Thoracic aorta (tissue), 2 donors: ENCODE results near the gene ARFGAP1. TPM values are rescaled to one million over a fixed set of nuclear protein-coding genes. Genes with fewer than 3 reads are reported as not detected.

Experiments
- ATAC-seq: fragments of 150-250 bp; one replicate; pipeline ENCODE4 v1.8.0; 2017; ENCODE audit warnings: low read depth; ENCODE audit not compliant: insufficient number of reproducible peaks, low FRiP score
- DNase-seq: peaks from one replicate; pipeline ENCODE4 v3.0.0-alpha.2; 2020; ENCODE audit warnings: low spot score
- H3K27ac ChIP-seq, 2 donors: fragments of 200-600 bp; sonication (generic); 1 replicate in 1 of 2; 2 replicates in 1 of 2; pipeline ENCODE4 v1.5.1; 2016; ENCODE audit warnings: mild to moderate bottlenecking in 2 of 2, moderate library complexity in 2 of 2
- H3K27me3 ChIP-seq: fragments of 200-600 bp; sonication (generic); replicated peaks from 2 replicates; pipeline ENCODE4 v1.6.0; 2016; ENCODE audit warnings: mild to moderate bottlenecking; ENCODE audit not compliant: insufficient read depth
- H3K36me3 ChIP-seq: fragments of 200-600 bp; sonication (generic); one replicate; pipeline ENCODE4 v1.5.1; 2016
- H3K4me1 ChIP-seq, 2 donors: fragments of 200-600 bp; sonication (generic); 1 replicate in 1 of 2; 2 replicates in 1 of 2; pipeline versions ENCODE4 v1.5.1 to v1.6.0; 2016; ENCODE audit warnings: low read depth in 2 of 2, mild to moderate bottlenecking in 1 of 2; ENCODE audit not compliant: control insufficient read depth in 1 of 2
- H3K4me3 ChIP-seq: fragments of 200-600 bp; sonication (generic); 2 replicates; pipeline ENCODE4 v1.5.1; 2016; ENCODE audit warnings: mild to moderate bottlenecking
- H3K9me3 ChIP-seq: fragments of 200-600 bp; sonication (generic); 2 replicates; pipeline ENCODE4 v1.5.1; 2016
- total RNA-seq, 2 donors: library from RNA; depleted of rRNA; stranded (reverse); fragments of >200 nt; gene quantifications; one replicate each; pipeline versions ENCODE4 v1.1.0 to v1.2.3, GENCODE V29; 2016
- TF ChIP-seq, protein P1 (sequence below): fragments of 200-600 bp; sonication (generic); IDR thresholded peaks from one replicate; pipeline ENCODE4 v1.5.1; 2019; ENCODE audit warnings: antibody characterized with exemption

The ARFGAP1 gene
- total RNA-seq, 2 donors from 2014 or later, result 110 to 119 TPM

DNA sequence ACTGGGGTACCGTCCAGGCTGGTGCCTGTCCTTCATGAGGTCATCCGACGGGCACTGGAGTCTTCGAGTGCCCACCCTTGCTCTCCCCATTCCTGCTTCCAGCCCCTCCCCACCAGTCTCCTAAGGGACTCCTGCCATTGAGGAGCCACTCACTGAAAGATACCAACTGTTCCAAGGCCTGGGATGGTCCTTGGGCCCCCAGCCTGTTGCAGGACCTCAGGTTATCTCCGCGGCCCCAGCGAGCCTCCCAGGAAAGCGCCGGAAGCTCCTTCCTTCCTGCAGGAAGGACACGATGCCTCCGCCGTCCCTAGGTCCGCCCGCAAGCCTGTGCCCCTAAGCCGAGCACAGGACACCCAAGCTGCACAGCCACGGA lies 19.6 kb upstream of the ARFGAP1 start:
- H3K4me1 ChIP-seq, result peaks cover 0 to 10% of the 10 kb centered on the region in 2 donors
- DNase-seq (no peak), ATAC-seq (no peak)
- no peak overlapping the region for H3K27ac ChIP-seq
- no peaks in the 10 kb centered on the region for H3K36me3 ChIP-seq
- no peaks in the 10 kb centered on the region for H3K27me3 ChIP-seq
- H3K9me3 ChIP-seq, result no peaks in the 10 kb centered on the region
- H3K4me3 ChIP-seq, result peak overlapping the region; percentile 39
- TF ChIP-seq, protein P1, sequence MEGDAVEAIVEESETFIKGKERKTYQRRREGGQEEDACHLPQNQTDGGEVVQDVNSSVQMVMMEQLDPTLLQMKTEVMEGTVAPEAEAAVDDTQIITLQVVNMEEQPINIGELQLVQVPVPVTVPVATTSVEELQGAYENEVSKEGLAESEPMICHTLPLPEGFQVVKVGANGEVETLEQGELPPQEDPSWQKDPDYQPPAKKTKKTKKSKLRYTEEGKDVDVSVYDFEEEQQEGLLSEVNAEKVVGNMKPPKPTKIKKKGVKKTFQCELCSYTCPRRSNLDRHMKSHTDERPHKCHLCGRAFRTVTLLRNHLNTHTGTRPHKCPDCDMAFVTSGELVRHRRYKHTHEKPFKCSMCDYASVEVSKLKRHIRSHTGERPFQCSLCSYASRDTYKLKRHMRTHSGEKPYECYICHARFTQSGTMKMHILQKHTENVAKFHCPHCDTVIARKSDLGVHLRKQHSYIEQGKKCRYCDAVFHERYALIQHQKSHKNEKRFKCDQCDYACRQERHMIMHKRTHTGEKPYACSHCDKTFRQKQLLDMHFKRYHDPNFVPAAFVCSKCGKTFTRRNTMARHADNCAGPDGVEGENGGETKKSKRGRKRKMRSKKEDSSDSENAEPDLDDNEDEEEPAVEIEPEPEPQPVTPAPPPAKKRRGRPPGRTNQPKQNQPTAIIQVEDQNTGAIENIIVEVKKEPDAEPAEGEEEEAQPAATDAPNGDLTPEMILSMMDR, result no peak

DNA sequence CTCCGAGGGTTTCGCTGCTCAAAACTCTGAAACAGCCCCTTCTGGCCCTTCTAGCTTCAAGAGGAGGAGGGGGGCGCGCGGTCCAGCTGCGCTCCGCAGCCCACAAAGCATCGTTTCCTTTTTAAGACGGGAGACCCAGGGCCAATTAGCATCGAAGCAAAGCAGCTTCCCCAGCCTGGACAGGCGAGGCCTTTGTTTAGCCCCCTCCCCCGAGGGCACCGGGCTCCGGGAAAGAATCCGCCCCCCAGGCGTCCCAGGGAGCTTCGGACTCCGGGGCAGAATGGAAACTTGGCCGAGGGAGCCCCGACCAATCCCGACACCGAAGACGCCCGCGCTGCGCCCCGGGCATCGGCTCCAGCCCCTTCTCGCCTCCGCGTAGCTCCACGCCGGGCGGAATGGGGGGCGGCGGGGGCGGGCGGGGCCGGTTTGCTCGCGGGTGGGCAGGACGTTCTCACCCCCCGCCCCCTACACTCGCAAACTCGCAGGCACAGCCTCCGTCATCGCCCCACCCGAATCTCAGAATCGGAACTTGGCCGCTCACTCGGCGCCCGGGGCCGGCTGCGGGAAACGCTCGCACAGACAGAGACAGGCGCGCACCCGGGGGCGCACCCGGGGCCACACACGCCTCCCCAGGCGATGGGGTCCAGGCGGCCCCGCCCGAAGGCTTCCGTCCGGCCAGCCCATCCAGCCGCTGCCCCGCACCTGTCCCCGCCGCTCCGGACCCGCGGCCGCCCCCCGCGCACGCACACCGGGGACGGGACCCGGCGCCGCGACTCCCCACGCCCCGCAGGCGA lies 19.0 kb upstream of the ARFGAP1 start:
- Histone ChIP-seq H3K27ac (no peak overlapping the region), H3K36me3 (no peaks in the 10 kb centered on the region), H3K4me3 (peak overlapping the region; percentile 39), H3K9me3 (no peaks in the 10 kb centered on the region), H3K4me1 (peaks cover 0 to 10% of the 10 kb centered on the region in 2 donors), H3K27me3 (no peaks in the 10 kb centered on the region)
- ATAC-seq, result no peak
- TF ChIP-seq, protein P1, result no peak
- no peak for DNase-seq

DNA sequence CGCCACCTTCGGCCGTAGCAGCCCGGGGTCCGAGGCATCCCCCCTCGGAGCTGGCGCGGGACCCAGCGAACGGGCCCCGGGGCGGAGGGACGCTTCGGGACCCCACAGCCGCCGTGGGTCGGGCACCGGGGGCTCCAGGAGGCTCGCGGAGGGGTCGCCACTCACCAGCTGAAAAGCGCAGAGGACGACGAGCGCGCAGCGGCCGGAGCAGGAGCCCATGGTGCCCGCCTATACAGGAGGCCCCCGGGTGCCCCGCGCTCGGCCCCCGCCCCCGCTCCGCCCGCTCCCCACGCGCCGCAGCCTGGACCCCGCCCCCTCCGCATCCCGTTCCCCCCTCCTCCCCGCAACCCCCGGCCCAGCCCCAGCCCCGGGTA lies 18.4 kb upstream of the ARFGAP1 start, which contains the start of gene NKAIN4:
NKAIN4 (minus strand) TSS at position 232 of the 374 bp plus-strand sequence; CDS start at position 219, 13 bp downstream.
- Histone ChIP-seq H3K27ac (no peak within 1 kb of the TSS), H3K27me3 (no peaks in the 10 kb centered on the region), H3K36me3 (no peaks in the 10 kb centered on the region), H3K4me1 (peaks cover 0 to 10% of the 10 kb centered on the region in 2 donors), H3K9me3 (no peaks in the 10 kb centered on the region), H3K4me3 (peak within 1 kb of the TSS; percentile 39)
- ATAC-seq (no peak), DNase-seq (no peak)
- TF ChIP-seq, protein P1, result no peak

DNA sequence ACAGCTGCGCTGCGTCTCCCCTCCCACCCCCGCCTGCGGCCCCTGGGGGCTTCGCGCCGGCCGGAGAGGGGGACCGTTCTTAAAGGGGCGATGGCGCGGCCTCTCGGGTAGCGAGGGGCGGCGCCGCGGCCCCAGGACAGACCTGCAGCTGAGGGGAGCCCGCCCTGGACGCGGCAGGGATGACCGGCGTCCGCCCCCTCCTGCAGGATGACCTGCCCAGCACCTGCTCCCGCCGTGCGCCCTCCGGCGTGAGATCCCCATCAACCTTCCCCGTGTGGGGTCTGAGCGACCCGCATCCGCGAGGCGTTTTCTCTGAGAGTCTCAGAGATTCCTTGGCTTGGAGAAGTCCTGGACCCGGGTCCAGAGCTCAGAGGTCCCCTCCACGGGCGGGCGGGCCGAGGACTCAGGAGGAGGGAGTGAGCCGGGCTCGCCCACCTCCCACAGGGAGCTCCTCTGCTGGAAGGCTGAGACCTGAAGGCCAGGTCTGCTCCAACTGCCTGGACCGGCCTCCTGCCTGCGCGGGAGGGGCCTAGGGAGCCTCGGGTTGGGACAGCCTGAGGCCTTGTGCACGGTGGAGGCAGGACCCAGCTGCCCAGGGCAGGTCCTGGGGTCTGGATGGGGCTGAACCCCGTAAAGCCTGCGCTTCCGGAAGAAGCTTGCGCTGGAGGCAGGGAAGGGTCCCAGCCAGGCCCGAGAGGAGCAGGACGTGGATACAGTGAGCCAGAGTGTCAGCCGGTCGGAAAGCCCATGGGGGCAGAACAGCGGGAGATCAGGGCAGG lies 17.8 kb upstream of the ARFGAP1 start:
- TF ChIP-seq, protein P1, result no peak
- no peaks in the 10 kb centered on the region for H3K9me3 ChIP-seq
- no peak overlapping the region for H3K4me3 ChIP-seq
- DNase-seq (no peak), ATAC-seq (no peak)
- no peak overlapping the region for H3K27ac ChIP-seq
- H3K27me3 ChIP-seq, result no peaks in the 10 kb centered on the region
- H3K36me3 ChIP-seq, result no peaks in the 10 kb centered on the region
- H3K4me1 ChIP-seq, result peaks cover 0 to 10% of the 10 kb centered on the region in 2 donors
